SK-MEL-5 (cell line): Measurements from ENCODE around the gene EEF1B2. TPM values are rescaled to one million over a fixed set of nuclear protein-coding genes. Genes with fewer than 3 reads are reported as not detected.
"Not testable (repeated sequence)": the region's sequence is repeated elsewhere in the genome, so short reads cannot be mapped to it uniquely, and the experiment has no call there.

Experiments used
- DNase-seq: peaks from one replicate; pipeline ENCODE4 v3.0.0-alpha.2; 2016; ENCODE audit warnings: low read depth, low spot score
- in situ Hi-C: cut with HindIII; loops from 2 replicates; pipeline ENCODE4 v1.10.0; 2016; ENCODE audit warnings: low sequenced_read_pairs, high pct_unique_total_duplicates, low pct_unique_long_range_greater_than_20kb
- small RNA-seq, 2 experiments: library from RNA; depleted of rRNA; stranded (forward); fragments of <200 nt; gene quantifications; one replicate each; pipeline ENCODE3, GENCODE V24; 2014
- total RNA-seq: library from RNA; depleted of rRNA; stranded (reverse); fragments of >200 nt; shearing (Covaris generic); gene quantifications from 2 replicates; pipeline ENCODE4 v1.2.3, GENCODE V29; 2014; rRNA removed

Gene EEF1B2
- total RNA-seq, 1 experiment from 2014 or later = 547 TPM

GRCh38 chr2:206201075-206201848 lies 41.6 kb downstream of the EEF1B2 start:
- in situ Hi-C loops = no loop called here
- DNase-seq = peak; percentile 37

- no peak for DNase-seq
- in situ Hi-C loops = no loop called here
Observed at GRCh38 chr2:206202446-206202845, 42.8 kb downstream of the EEF1B2 start.

- in situ Hi-C loops = no loop called here
Observed at GRCh38 chr2:206203331-206203730, 43.6 kb downstream of the EEF1B2 start.

DNA sequence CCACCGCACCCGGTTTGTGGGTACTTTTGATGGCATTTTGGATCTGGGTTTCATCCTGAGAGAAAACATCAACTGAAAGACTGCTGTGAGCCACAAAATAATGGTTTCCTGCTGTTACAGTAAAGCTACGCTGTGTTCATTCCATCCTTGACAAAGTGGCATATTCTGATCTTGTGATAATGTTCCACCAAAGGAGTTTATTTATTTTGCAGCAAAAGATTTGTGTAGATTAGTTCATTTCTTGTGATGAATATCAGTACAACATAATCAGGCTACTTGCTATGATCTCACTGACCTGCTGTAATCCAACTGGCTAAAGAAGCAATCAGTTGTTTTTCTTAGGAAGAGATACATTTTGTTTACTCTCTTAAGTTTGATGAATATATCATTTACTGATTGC lies 45.0 kb downstream of the EEF1B2 start:
- in situ Hi-C loops = no loop called here
- no peak for DNase-seq

More at GRCh38 chr2:206203331-206203730, 43.6 kb downstream of the EEF1B2 start:
- no peak for DNase-seq

GRCh38 chr2:206207316-206207715 lies 47.6 kb downstream of the EEF1B2 start:
- in situ Hi-C loops, DNase-seq: not testable (repeated sequence)

- in situ Hi-C loops = no loop called here
- no peak for DNase-seq
Observed at GRCh38 chr2:206208900-206209299, 49.2 kb downstream of the EEF1B2 start.

- DNase-seq = no peak
- in situ Hi-C loops = no loop called here
Observed at GRCh38 chr2:206211657-206212255, 52.1 kb downstream of the EEF1B2 start.

Small RNAs within 50 kb of the gene (small RNA-seq; reads per million reads assigned to genes)
- gene RF00134 = 0 reads per million in 2 experiments
- gene RF02271 = 0 reads per million in 2 experiments
- 0 reads per million in 2 experiments for gene SNORA41
- gene SNORD51 = 0.05 to 0.12 reads per million in 2 experiments

Other genes starting within 250 kb of the EEF1B2 start
- gene INO80D, start 73.7 kb upstream of the EEF1B2 start, total RNA-seq = 6.5 and 6.8 TPM in 2 replicates
- 170 and 175 TPM in 2 replicates for gene NDUFS1, start 451 bp upstream of the EEF1B2 start, total RNA-seq
- 13.1 and 14.0 TPM in 2 replicates for gene ZDBF2, start 114.8 kb downstream of the EEF1B2 start, total RNA-seq